ENCODE data around the gene A2M.

GRCh38 chr12:9113296-9113986, 2.3 kb downstream of the A2M start:
- no peak for TF ChIP-seq CTCF (IDR thresholded peaks at IDR 0.05; ENCODE audit: low read depth, low read length)
- no peak for TF ChIP-seq EZH2phosphoT487 (IDR thresholded peaks at IDR 0.05; ENCODE audit: low read depth)
